Suprapubic skin (tissue), 4 donors: ENCODE data around the gene GTF2H3. TPM values are rescaled to one million over a fixed set of nuclear protein-coding genes. Genes with fewer than 3 reads are reported as not detected.

Source experiments
- DNase-seq, 2 donors: peaks; one replicate each; pipeline ENCODE4 v3.0.0-alpha.2; 2019; ENCODE audit warnings: low spot score in 2 of 2
- H3K27ac ChIP-seq: fragments of 200-600 bp; sonication (generic); one replicate; pipeline ENCODE4 v1.5.1; 2019
- H3K27me3 ChIP-seq: fragments of 200-600 bp; sonication (generic); one replicate; pipeline ENCODE4 v1.5.1; 2019
- H3K36me3 ChIP-seq: fragments of 200-600 bp; sonication (generic); one replicate; pipeline ENCODE4 v1.5.1; 2019
- H3K4me1 ChIP-seq: fragments of 200-600 bp; sonication (generic); one replicate; pipeline ENCODE4 v1.5.1; 2019
- H3K4me3 ChIP-seq: fragments of 200-600 bp; sonication (generic); one replicate; pipeline ENCODE4 v1.5.1; 2019; ENCODE audit warnings: mild to moderate bottlenecking
- H3K9me3 ChIP-seq: fragments of 200-600 bp; sonication (generic); one replicate; pipeline ENCODE4 v1.5.1; 2019
- EP300 ChIP-seq: sonication (generic); formaldehyde crosslinking; IDR thresholded peaks from one replicate; pipeline ENCODE4 v1.6.1; 2017; ENCODE audit warnings: antibody characterized with exemption
- POLR2A ChIP-seq, 2 donors: fragments of 450-650 bp; IDR thresholded peaks; one replicate each; pipeline ENCODE4 v1.6.1; 2017; ENCODE audit warnings: antibody characterized with exemption in 2 of 2, mild to moderate bottlenecking in 2 of 2, moderate library complexity in 2 of 2
- POLR2AphosphoS5 ChIP-seq, 3 donors: sonication (generic); formaldehyde crosslinking; IDR thresholded peaks; one replicate each; pipeline ENCODE4 v1.6.1; 2017; ENCODE audit warnings: antibody characterized with exemption in 3 of 3
- WGBS: methylation state at CpG from one replicate; pipeline ENCODE4 v1.1.5; 2018; 5-methylcytosine and 5-hydroxymethylcytosine counted together
- total RNA-seq, 4 donors: library from RNA; depleted of rRNA; stranded (reverse); fragments of >200 nt; gene quantifications; one replicate each; pipeline ENCODE4 v1.1.0, GENCODE V29; 2016
- TF ChIP-seq, protein P1 (sequence below), 2 donors: fragments of 200-600 bp in 1 of 2; fragments of 450-650 bp in 1 of 2; sonication (generic) in 1 of 2; IDR thresholded peaks; one replicate each; pipeline ENCODE4 v1.5.1; 2016 to 2019; ENCODE audit warnings: antibody characterized with exemption in 2 of 2, mild to moderate bottlenecking in 1 of 2, moderate library complexity in 1 of 2

GTF2H3 gene
- total RNA-seq, 4 donors from 2014 or later, result 14.4 to 33.3 (median 23.3) TPM

DNA sequence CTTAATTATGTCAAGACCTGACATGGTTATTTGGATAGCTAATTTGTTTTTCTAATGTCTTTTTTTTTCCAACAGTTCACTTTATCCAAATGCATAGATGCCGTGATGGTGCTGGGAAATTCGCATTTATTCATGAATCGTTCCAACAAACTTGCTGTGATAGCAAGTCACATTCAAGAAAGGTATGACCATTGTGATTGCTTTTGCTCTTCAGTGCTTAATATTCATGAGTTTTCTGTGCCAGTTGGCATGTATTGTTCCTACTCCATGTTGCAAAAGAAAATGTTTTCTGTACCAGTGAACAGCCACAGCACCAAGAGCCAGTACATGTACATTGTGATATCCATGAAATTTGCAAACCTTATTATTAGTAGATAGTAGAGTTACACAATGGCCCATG lies 11.8 kb downstream of the GTF2H3 start:
- H3K27ac ChIP-seq, result no peak overlapping the region
- TF ChIP-seq POLR2A (IDR thresholded peaks at IDR 0.05), result no peak
- TF ChIP-seq, protein P1, sequence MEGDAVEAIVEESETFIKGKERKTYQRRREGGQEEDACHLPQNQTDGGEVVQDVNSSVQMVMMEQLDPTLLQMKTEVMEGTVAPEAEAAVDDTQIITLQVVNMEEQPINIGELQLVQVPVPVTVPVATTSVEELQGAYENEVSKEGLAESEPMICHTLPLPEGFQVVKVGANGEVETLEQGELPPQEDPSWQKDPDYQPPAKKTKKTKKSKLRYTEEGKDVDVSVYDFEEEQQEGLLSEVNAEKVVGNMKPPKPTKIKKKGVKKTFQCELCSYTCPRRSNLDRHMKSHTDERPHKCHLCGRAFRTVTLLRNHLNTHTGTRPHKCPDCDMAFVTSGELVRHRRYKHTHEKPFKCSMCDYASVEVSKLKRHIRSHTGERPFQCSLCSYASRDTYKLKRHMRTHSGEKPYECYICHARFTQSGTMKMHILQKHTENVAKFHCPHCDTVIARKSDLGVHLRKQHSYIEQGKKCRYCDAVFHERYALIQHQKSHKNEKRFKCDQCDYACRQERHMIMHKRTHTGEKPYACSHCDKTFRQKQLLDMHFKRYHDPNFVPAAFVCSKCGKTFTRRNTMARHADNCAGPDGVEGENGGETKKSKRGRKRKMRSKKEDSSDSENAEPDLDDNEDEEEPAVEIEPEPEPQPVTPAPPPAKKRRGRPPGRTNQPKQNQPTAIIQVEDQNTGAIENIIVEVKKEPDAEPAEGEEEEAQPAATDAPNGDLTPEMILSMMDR (IDR thresholded peaks at IDR 0.05), result no peak
- no peak for TF ChIP-seq POLR2AphosphoS5 (IDR thresholded peaks at IDR 0.05)
- TF ChIP-seq EP300, result no peak
- no peaks in the 10 kb centered on the region for H3K27me3 ChIP-seq
- no peaks in the 10 kb centered on the region for H3K9me3 ChIP-seq
- peaks cover 69% of the 10 kb centered on the region for H3K36me3 ChIP-seq
- DNase-seq, result no peak
- H3K4me3 ChIP-seq, result no peak overlapping the region
- H3K4me1 ChIP-seq, result no peaks in the 10 kb centered on the region
- WGBS, result 94% methylated on average over 3 of the region's 3 CpGs

DNA sequence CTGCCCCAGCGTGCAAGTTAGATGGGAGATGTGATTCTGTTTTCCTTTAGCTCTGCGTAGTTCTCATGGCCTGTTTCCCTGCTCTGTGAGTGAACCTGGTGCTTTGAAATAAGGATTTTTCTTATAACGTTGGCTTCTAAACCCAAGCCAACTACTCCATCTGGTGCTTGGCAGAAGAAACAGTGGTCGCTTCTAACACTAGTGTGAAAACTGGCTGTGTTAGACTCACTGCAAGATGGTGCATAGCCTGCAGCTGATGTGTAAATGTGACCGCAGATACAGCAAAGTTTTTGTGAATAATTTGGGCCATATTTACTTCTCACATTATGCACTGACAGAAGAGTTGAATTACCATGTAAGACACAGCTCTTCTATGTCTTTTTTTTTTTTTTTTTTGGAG lies 12.2 kb downstream of the GTF2H3 start:
- H3K4me3 ChIP-seq, result no peak overlapping the region
- no peak for TF ChIP-seq POLR2A (IDR thresholded peaks at IDR 0.05)
- TF ChIP-seq, protein P1 (IDR thresholded peaks at IDR 0.05), result no peak
- TF ChIP-seq EP300, result no peak
- TF ChIP-seq POLR2AphosphoS5 (IDR thresholded peaks at IDR 0.05), result no peak
- H3K4me1 ChIP-seq, result no peaks in the 10 kb centered on the region
- H3K9me3 ChIP-seq, result no peaks in the 10 kb centered on the region
- H3K36me3 ChIP-seq, result peaks cover 66% of the 10 kb centered on the region
- no peak overlapping the region for H3K27ac ChIP-seq
- H3K27me3 ChIP-seq, result no peaks in the 10 kb centered on the region
- WGBS, result 75% methylated on average over 5 of the region's 5 CpGs
- DNase-seq, result no peak

DNA sequence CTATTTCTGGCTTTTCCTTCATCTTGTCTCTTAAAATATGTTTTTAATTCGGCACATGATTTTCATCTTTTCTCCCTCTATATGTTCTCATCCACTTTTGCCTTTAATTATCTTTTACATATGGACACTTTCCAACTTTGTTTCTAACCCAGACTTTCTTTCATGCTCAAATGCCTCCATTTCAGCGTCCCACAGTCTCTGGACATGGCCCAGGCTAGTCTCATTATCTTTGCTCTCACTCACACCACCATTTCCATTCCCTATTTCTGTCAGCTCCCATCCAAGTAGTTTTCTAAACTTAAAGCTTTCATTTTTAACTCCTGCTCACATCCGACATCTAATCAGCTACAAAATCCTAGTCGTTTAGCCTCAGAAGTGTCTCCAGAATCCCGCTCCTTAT lies 14.8 kb downstream of the GTF2H3 start:
- H3K27me3 ChIP-seq, result no peaks in the 10 kb centered on the region
- peaks cover 75% of the 10 kb centered on the region for H3K36me3 ChIP-seq
- no peak overlapping the region for H3K27ac ChIP-seq
- no peaks in the 10 kb centered on the region for H3K9me3 ChIP-seq
- H3K4me3 ChIP-seq, result no peak overlapping the region
- no peaks in the 10 kb centered on the region for H3K4me1 ChIP-seq
- TF ChIP-seq POLR2A (IDR thresholded peaks at IDR 0.05), result no peak
- TF ChIP-seq POLR2AphosphoS5 (IDR thresholded peaks at IDR 0.05), result no peak
- TF ChIP-seq EP300, result no peak
- TF ChIP-seq, protein P1 (IDR thresholded peaks at IDR 0.05), result no peak
- 81% methylated on average over 5 of the region's 5 CpGs for WGBS
- DNase-seq, result no peak

DNA sequence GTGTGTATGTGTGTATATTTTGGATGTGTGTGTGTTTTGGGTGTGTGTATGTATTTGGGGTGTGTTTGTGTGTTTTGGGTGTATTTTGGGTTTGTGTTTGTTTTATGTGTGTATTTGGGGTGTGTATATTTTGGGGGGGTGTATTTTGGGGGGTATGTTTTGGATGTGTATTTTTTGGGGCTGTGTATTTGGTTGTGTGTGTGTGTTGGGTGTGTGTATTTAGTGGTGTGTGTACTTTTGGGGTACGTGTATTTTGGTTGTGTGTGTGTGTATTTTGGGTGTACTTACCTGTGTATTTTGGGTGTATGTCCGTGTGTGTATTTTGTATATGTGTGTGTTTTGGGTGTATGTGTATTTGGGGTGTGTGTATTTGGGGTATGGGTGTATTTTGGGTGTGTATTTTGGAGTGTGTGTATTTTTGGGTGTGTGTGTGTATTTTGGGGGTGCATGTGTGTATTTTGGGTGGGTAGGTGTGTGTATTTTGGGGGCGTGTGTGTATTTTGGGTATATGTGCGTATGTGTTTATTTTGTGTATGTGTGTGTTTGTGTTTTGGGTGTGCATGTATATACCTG lies 20.6 kb downstream of the GTF2H3 start:
- Histone ChIP-seq H3K27ac (no peak overlapping the region), H3K9me3 (no peaks in the 10 kb centered on the region), H3K4me1 (no peaks in the 10 kb centered on the region), H3K27me3 (no peaks in the 10 kb centered on the region), H3K4me3 (no peak overlapping the region), H3K36me3 (peaks cover 66% of the 10 kb centered on the region)
- no peak for DNase-seq
- TF ChIP-seq EP300, result no peak
- 89% methylated on average over 4 of the region's 4 CpGs for WGBS

DNA sequence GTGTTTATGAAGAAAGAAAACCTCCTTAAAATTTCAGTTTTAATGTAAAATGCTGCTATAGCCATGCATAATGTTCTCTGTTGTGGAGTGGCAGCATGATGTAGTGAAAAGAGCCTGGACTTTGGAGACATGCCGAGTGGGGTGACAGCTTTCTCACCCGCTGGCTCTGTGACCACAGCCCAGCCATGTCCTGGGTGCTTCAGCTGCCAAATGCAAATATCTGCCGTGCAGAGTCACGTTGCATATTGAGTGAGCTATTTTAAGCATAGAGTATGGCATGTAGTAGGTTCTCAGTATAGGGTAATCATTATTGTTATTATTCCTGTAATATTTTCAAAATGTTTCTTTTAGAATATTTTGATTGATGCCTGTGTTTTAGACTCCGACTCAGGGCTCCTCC lies 21.8 kb downstream of the GTF2H3 start:
- Histone ChIP-seq H3K4me3 (no peak overlapping the region), H3K27me3 (no peaks in the 10 kb centered on the region), H3K27ac (no peak overlapping the region), H3K9me3 (no peaks in the 10 kb centered on the region), H3K4me1 (peaks cover 3% of the 10 kb centered on the region), H3K36me3 (peaks cover 60% of the 10 kb centered on the region)
- WGBS, result 73% methylated on average over 5 of the region's 5 CpGs
- DNase-seq, result no peak
- TF ChIP-seq EP300 (no peak), POLR2A (IDR thresholded peaks at IDR 0.05) (no peak), POLR2AphosphoS5 (IDR thresholded peaks at IDR 0.05) (no peak)
- TF ChIP-seq, protein P1 (IDR thresholded peaks at IDR 0.05), result no peak

DNA sequence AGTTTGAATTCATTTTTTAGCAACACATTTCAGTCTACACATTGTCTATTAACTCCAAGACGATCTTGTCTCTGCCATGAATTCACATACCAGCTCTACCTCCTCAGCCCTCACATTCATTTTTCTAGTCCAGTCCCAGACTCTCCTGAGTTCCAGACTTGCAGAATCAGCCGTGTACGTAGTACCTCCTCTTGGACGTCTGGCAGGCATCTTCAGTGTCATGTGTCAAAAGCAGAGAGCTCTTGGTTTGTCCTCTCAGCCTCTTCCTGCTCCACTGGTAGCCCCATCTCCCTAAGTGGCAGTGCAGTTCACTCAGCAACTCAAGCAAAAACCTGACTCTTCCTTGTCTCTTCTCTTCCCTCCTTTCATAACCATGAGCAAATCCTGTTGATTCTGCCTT lies 22.8 kb downstream of the GTF2H3 start:
- no peaks in the 10 kb centered on the region for H3K9me3 ChIP-seq
- H3K4me1 ChIP-seq, result peaks cover 9% of the 10 kb centered on the region
- no peak for DNase-seq
- H3K36me3 ChIP-seq, result peaks cover 57% of the 10 kb centered on the region
- no peak overlapping the region for H3K4me3 ChIP-seq
- 81% methylated on average over 4 of the region's 4 CpGs for WGBS
- H3K27me3 ChIP-seq, result no peaks in the 10 kb centered on the region
- no peak overlapping the region for H3K27ac ChIP-seq
- TF ChIP-seq EP300 (no peak), POLR2AphosphoS5 (IDR thresholded peaks at IDR 0.05) (no peak), POLR2A (IDR thresholded peaks at IDR 0.05) (no peak)
- TF ChIP-seq, protein P1 (IDR thresholded peaks at IDR 0.05), result no peak
